Ovary (tissue), 3 donors: Measurements from ENCODE around the gene POLE.

Experiments used
- CTCF ChIP-seq, 3 donors: fragments of 450-650 bp in 2 of 3; fragments of 200-600 bp in 1 of 3; IDR thresholded peaks; one replicate each; pipeline versions ENCODE4 v1.5.1 to v1.8.0; 2016 to 2022; ENCODE audit warnings: antibody characterized with exemption in 3 of 3, mild to moderate bottlenecking in 1 of 3
- EP300 ChIP-seq: sonication (generic); formaldehyde crosslinking; IDR thresholded peaks from one replicate; pipeline ENCODE4 v1.6.1; 2017; ENCODE audit warnings: antibody characterized with exemption
- POLR2A ChIP-seq: fragments of 450-650 bp; IDR thresholded peaks from one replicate; pipeline ENCODE4 v1.6.1; 2017; ENCODE audit warnings: antibody characterized with exemption, mild to moderate bottlenecking, moderate library complexity
- donor health status: DM: no; HTN: no; CAD: no.

- TF ChIP-seq CTCF (IDR thresholded peaks at IDR 0.05) (no peak), POLR2A (no peak), EP300 (no peak)
These were observed 81.2 kb downstream of the POLE start for GRCh38 chr12:132605892-132606291.
